Measurements from ENCODE around the gene TTC9B. TPM values are rescaled to one million over a fixed set of nuclear protein-coding genes. Genes with fewer than 3 reads are reported as not detected.

Gene TTC9B
- total and polyA plus RNA-seq, 2 donors (not counting 1 experiment from before 2014, with no cell fraction given): not detected

GRCh38 chr19:40267601-40267997 lies 49.4 kb upstream of the TTC9B start:
- Mint-ChIP-seq H3K4me3 (no peak overlapping the region), H3K4me1 (peaks cover 43% of the 10 kb centered on the region), H3K27me3 (no peaks in the 10 kb centered on the region), H3K27ac (no peak overlapping the region), H3K9me3 (ENCODE audit: insufficient read depth) (no peaks in the 10 kb centered on the region)
- H3K4me3 ChIP-seq (ENCODE audit: control extremely low read depth in 1 of 5, extremely low read depth in 1 of 5, insufficient read depth in 1 of 5, low read depth in 2 of 5, low read length in 4 of 5): no peak overlapping the region
- H4K20me1 ChIP-seq (ENCODE audit: control insufficient read depth, insufficient read depth, low read length, poor library complexity, severe bottlenecking): peaks cover 100% of the 10 kb centered on the region
- H3K9me3 ChIP-seq (ENCODE audit: control extremely low read depth in 1 of 3, control insufficient read depth in 2 of 3, insufficient read depth in 1 of 3, low read length in 2 of 3): peaks cover 0 to 4% (median 0%) of the 10 kb centered on the region in 3 donors
- H3K79me2 ChIP-seq (ENCODE audit: control insufficient read depth, insufficient read depth, low read length): peaks cover 100% of the 10 kb centered on the region
- CTCF ChIA-PET: no interaction called here
- H3K36me3 ChIP-seq (replicated peaks in 1 of 2; ENCODE audit: control extremely low read depth in 1 of 2, control insufficient read depth in 1 of 2, extremely low read depth in 1 of 2, insufficient read depth in 2 of 2, low read length in 1 of 2): peaks cover 0 to 39% of the 10 kb centered on the region in 2 experiments
- no peak overlapping the region for H3K4me2 ChIP-seq (replicated peaks; ENCODE audit: low read depth, low read length, poor library complexity, severe bottlenecking)
- H3K27me3 ChIP-seq (replicated peaks in 1 of 4; ENCODE audit: control extremely low read depth in 1 of 4, control insufficient read depth in 3 of 4, insufficient read depth in 4 of 4, low read length in 3 of 4): no peaks in the 10 kb centered on the region
- H3K4me1 ChIP-seq (ENCODE audit: control insufficient read depth in 2 of 2, insufficient read depth in 2 of 2, low read length in 2 of 2): peaks cover 3 to 9% of the 10 kb centered on the region in 2 donors
- POLR2A ChIA-PET: interaction anchor here (0.6 kb wide), 1 partner anchor 19 kb away, joined by 6 read pairs; no protein-coding TSS in a partner anchor
- ATAC-seq (ENCODE audit: low read depth) (no peak), DNase-seq (no peak)
- H3K9ac ChIP-seq (ENCODE audit: low read length): no peak overlapping the region
- H3K27ac ChIP-seq (ENCODE audit: low read length in 2 of 2): no peak overlapping the region
- no peak overlapping the region for H2AFZ ChIP-seq (ENCODE audit: insufficient read depth, low read depth, low read length, poor library complexity, severe bottlenecking)
- intact Hi-C loops (cut with micrococcal nuclease): no loop called here
- WGBS (ENCODE audit: insufficient coverage): 89% methylated on average over 6 of the region's 6 CpGs
- no peak for TF ChIP-seq EZH2 (IDR thresholded peaks at IDR 0.05; ENCODE audit: borderline replicate concordance, insufficient read depth, low read depth, low read length, poor library complexity, severe bottlenecking)
- TF ChIP-seq CTCF (IDR thresholded peaks at IDR 0.05): no peak

- Histone ChIP-seq H3K4me3 (ENCODE audit: control extremely low read depth in 1 of 5, extremely low read depth in 1 of 5, insufficient read depth in 1 of 5, low read depth in 2 of 5, low read length in 4 of 5) (no peak overlapping the region), H3K79me2 (ENCODE audit: control insufficient read depth, insufficient read depth, low read length) (peaks cover 99% of the 10 kb centered on the region), H3K27ac (ENCODE audit: low read length in 2 of 2) (no peak overlapping the region), H3K4me1 (ENCODE audit: control insufficient read depth in 2 of 2, insufficient read depth in 2 of 2, low read length in 2 of 2) (peaks cover 3 to 9% of the 10 kb centered on the region in 2 donors), H3K4me2 (replicated peaks; ENCODE audit: low read depth, low read length, poor library complexity, severe bottlenecking) (no peak overlapping the region), H3K9ac (ENCODE audit: low read length) (no peak overlapping the region), H3K27me3 (replicated peaks in 1 of 4; ENCODE audit: control extremely low read depth in 1 of 4, control insufficient read depth in 3 of 4, insufficient read depth in 4 of 4, low read length in 3 of 4) (no peaks in the 10 kb centered on the region), H2AFZ (ENCODE audit: insufficient read depth, low read depth, low read length, poor library complexity, severe bottlenecking) (no peak overlapping the region), H3K9me3 (ENCODE audit: control extremely low read depth in 1 of 3, control insufficient read depth in 2 of 3, insufficient read depth in 1 of 3, low read length in 2 of 3) (peaks cover 0 to 4% (median 0%) of the 10 kb centered on the region in 3 donors), H3K36me3 (replicated peaks in 1 of 2; ENCODE audit: control extremely low read depth in 1 of 2, control insufficient read depth in 1 of 2, extremely low read depth in 1 of 2, insufficient read depth in 2 of 2, low read length in 1 of 2) (peaks cover 0 to 44% of the 10 kb centered on the region in 2 experiments), H4K20me1 (ENCODE audit: control insufficient read depth, insufficient read depth, low read length, poor library complexity, severe bottlenecking) (peaks cover 99% of the 10 kb centered on the region)
- H3K27me3 Mint-ChIP-seq: no peaks in the 10 kb centered on the region
- DNase-seq (no peak), ATAC-seq (ENCODE audit: low read depth) (no peak)
- H3K4me3 Mint-ChIP-seq: no peak overlapping the region
- TF ChIP-seq CTCF (IDR thresholded peaks at IDR 0.05) (no peak), EZH2 (IDR thresholded peaks at IDR 0.05; ENCODE audit: borderline replicate concordance, insufficient read depth, low read depth, low read length, poor library complexity, severe bottlenecking) (no peak)
- intact Hi-C loops (cut with micrococcal nuclease): no loop called here
- no peaks in the 10 kb centered on the region for H3K9me3 Mint-ChIP-seq (ENCODE audit: insufficient read depth)
- CTCF ChIA-PET: no interaction called here
- WGBS (ENCODE audit: insufficient coverage): 94% methylated on average over 15 of the region's 15 CpGs
- peaks cover 38% of the 10 kb centered on the region for H3K4me1 Mint-ChIP-seq
- H3K27ac Mint-ChIP-seq: no peak overlapping the region
- POLR2A ChIA-PET: interaction anchor here (0.5 to 0.6 kb wide), 2 partner anchors 20 to 84 kb away, joined by 3 to 6 read pairs; no protein-coding TSS in a partner anchor
These were observed 48.9 kb upstream of the TTC9B start for GRCh38 chr19:40266912-40267600.
